HG03378 (cell line): Measurements from ENCODE around the gene KIAA1671.

Experiments used
- ATAC-seq: cut with Tn5 transposase; IDR thresholded peaks from one replicate; pipeline ENCODE4 v1.9.1; 2021; ENCODE audit warnings: mild to moderate bottlenecking, moderate library complexity; ENCODE audit not compliant: unreplicated experiment

The KIAA1671 gene

GRCh38 chr22:25007444-25008106 is 55.1 kb downstream of the KIAA1671 start:
- no peak for ATAC-seq

DNA sequence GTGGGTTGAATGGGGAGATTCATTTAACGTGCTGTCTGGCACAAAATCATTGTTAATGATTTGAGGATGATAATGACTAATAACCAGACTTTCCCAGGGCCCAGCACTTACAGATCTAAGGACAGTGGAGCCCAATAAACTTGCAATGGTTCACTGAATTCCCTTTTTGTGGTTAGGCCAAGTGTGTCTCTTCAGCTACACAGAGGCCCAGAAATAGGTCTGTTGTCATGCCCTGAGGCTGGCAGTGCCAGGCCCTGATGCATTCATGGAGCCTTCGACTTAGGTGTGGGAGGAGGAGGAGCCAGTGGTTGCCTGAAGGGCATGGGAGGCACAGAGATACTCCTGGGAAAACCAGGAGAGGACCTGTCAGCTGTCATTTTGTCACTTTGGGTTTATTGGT is 56.1 kb downstream of the KIAA1671 start:
- ATAC-seq = no peak

DNA sequence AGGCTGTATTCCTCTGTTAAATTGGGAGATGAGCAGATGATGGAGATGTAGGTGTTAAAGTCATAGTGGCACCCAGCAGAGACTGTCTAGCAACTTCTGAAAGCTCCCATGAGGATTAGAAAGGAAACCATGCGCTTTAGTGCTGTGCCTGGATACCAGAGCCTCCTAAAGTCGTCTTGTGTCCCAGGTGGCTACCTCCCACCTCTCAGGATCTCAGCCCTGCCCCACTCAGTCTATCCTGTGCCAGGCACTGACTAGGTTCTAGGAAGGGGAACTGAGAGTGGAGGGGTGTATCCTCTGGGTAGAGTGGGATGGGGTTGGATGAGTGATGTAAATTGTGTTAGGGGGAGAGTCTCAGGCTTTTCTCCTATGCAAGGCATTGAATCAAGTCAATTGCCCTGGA is 60.2 kb downstream of the KIAA1671 start:
- ATAC-seq = no peak

- no peak for ATAC-seq
Observed at GRCh38 chr22:25013607-25014006, 61.1 kb downstream of the KIAA1671 start.

- ATAC-seq = no peak
Observed at GRCh38 chr22:25014896-25015755, 62.6 kb downstream of the KIAA1671 start.

DNA sequence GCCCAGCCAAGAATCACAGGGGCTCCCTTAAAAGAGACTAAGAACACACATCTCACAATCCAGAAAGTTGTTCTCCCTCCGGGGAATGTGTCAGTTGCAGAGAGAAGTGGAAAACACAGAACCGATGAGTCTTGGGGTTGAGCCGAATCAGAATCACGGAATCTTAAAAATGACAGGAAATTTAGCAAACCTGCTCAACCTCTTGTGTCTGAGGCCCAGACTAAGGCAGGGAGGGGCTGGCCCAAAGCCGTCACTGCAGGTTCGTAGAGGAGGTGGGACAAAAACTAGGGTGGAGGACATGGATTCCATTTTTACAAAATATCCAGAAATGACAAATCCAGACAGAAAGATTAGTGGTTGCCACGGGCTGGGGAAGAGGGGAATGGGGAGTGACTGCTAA is 63.8 kb downstream of the KIAA1671 start:
- ATAC-seq = no peak

DNA sequence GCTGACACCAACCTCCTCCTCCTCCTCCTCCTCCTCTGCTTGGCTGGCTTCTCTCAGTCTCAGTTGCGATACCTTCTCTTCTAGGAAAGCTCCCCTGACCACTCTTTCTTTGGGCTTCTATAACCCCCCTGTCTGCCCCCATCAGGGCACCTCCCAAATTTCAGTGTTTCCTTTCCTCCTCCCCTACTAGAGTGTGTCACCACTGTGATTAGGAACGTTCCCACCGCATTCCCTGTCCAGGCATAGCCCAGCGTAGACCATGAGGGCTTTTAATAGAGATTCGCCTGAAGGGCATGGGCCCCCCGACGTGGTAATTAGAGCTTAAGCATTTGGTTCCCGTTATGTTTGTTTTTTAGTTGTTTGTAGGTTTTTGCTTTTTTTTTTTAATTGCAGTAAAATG is 65.5 kb downstream of the KIAA1671 start:
- no peak for ATAC-seq

DNA sequence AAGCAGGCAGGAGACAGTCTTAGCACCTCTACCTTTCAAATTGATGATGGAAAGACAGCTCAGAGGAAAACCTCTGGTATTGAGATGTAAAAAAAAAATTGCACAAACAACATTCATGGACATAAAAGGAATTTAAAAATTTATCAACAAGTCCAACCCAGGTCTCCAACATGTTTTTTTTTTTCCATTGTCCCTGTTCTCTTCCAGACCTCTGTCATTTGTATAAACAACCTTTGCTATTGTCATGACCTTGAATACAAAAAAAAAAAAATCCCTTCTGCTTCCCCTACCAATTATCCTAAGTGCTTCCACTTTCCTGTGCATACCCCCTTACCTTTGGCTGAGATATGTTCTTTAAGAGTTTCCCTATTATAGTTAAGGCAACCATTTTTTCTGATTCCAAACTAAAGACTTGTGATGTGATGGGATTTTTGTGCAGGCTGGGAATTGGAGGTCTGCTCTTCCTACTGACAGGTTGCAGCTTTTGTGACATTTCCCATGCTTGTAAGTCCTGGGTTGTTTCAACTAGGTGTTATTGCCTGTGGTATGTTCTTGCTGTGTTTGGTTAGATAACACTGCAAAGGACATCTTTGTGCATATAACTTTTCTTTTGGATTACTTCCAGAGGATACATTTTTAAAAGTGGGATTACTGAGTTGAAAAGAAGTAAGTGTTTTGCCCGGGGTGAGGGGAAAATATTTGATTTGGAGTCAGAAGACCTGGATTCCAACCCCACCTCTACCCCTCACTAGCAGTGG is 67.1 kb downstream of the KIAA1671 start:
- no peak for ATAC-seq

- ATAC-seq = no peak
Observed at GRCh38 chr22:25021409-25021808, 68.9 kb downstream of the KIAA1671 start.

GRCh38 chr22:25021976-25022711 is 69.6 kb downstream of the KIAA1671 start:
- ATAC-seq = no peak

GRCh38 chr22:25023879-25024278 is 71.4 kb downstream of the KIAA1671 start:
- ATAC-seq = no peak

DNA sequence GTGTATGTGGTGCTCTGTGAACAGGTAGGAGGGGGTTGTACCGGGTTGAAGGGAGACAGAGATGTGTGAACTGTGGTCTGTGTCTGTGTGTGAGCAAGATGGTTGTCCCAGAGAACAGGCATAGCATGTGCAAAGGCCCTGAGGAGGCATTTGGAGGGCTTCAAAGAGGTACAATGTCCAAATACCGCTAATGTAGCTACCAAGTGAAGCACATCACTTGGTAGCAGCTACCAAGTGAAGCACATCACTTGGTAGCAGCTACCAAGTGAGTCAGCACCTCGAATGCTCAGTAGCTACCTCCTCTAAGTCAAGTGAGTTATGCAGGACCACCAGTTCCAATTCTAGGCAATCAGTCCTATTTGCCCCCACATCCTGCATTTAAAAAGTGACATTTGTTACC is 72.4 kb downstream of the KIAA1671 start:
- no peak for ATAC-seq

GRCh38 chr22:25025491-25026400 is 73.2 kb downstream of the KIAA1671 start:
- no peak for ATAC-seq

- no peak for ATAC-seq
Observed at GRCh38 chr22:25027043-25027906, 74.8 kb downstream of the KIAA1671 start.

- no peak for ATAC-seq
Observed at GRCh38 chr22:25027959-25028840, 75.7 kb downstream of the KIAA1671 start.

GRCh38 chr22:25028841-25029141 is 76.3 kb downstream of the KIAA1671 start:
- no peak for ATAC-seq

GRCh38 chr22:25029181-25029580 is 76.7 kb downstream of the KIAA1671 start:
- ATAC-seq = no peak

- ATAC-seq = no peak
Observed at GRCh38 chr22:25030636-25031035, 78.1 kb downstream of the KIAA1671 start.
